Tibial nerve (tissue), 4 donors: Measurements from ENCODE around the gene GPR25.

ENCODE experiments used
- CTCF ChIP-seq, 5 experiments: fragments of 200-600 bp in 3 of 5; fragments of 450-650 bp in 2 of 5; sonication (generic) in 3 of 5; IDR thresholded peaks; one replicate each; pipeline ENCODE4 v1.5.1; 2016 to 2019; ENCODE audit warnings: antibody characterized with exemption in 5 of 5, mild to moderate bottlenecking in 3 of 5, moderate library complexity in 2 of 5
- EP300 ChIP-seq, 2 donors: sonication (generic); formaldehyde crosslinking; IDR thresholded peaks; one replicate each; pipeline ENCODE4 v1.6.1; 2017; ENCODE audit warnings: antibody characterized with exemption in 2 of 2, mild to moderate bottlenecking in 1 of 2
- POLR2A ChIP-seq, 2 donors: fragments of 450-650 bp; IDR thresholded peaks; one replicate each; pipeline ENCODE4 v1.6.1; 2017; ENCODE audit warnings: antibody characterized with exemption in 2 of 2, mild to moderate bottlenecking in 2 of 2, moderate library complexity in 2 of 2

DNA sequence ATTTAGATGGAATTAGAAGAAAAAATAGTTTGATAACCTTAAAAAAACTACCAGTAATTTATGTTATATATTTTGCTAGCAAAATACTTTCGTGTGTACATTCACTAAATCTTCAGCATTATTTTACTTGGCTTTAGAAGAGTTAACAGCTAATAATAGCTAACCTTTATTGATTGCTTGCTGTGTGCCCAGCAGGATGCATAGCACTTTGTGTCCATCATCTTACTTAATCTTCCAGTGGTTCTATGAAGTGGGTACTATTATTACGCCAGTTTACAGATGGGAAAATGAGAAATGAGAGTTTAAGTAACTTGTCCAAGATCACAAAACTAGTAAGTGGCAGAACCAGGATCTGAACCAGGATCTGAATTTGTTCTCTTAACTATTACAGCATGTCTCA is 41.7 kb upstream of the GPR25 start:
- TF ChIP-seq POLR2A (IDR thresholded peaks at IDR 0.05), result no peak
- TF ChIP-seq CTCF (IDR thresholded peaks at IDR 0.05), result no peak
- TF ChIP-seq EP300 (IDR thresholded peaks at IDR 0.05), result no peak
